OCI-LY1 (cell line): ENCODE measurements around the gene SLC9A7.

Experiments
- H2AFZ ChIP-seq: fragments of 200-600 bp; sonication (generic), shearing (Covaris generic); 2 replicates; pipeline ENCODE4 v1.6.0; 2014; ENCODE audit warnings: antibody characterized with exemption, mild to moderate bottlenecking, low read length
- H3F3A ChIP-seq: fragments of 200-600 bp; sonication (generic), shearing (Covaris generic); 2 replicates; pipeline ENCODE4 v1.6.0; 2014; ENCODE audit warnings: mild to moderate bottlenecking, antibody characterized with exemption, low read length, moderate library complexity; ENCODE audit not compliant: insufficient read depth
- H3K27ac ChIP-seq: fragments of 200-600 bp; sonication (generic); 2 replicates; pipeline ENCODE4 v1.5.1; 2014; ENCODE audit warnings: low read length, mixed run types, mild to moderate bottlenecking, low read depth; ENCODE audit not compliant: poor library complexity, severe bottlenecking
- H3K27me3 ChIP-seq: fragments of 200-600 bp; sonication (generic); 2 replicates; pipeline ENCODE4 v1.6.0; 2014; ENCODE audit warnings: antibody characterized with exemption, mild to moderate bottlenecking, low read length, moderate library complexity; ENCODE audit not compliant: insufficient read depth
- H3K36me3 ChIP-seq: fragments of 200-600 bp; sonication (generic); 2 replicates; pipeline ENCODE4 v1.6.1; 2014; ENCODE audit warnings: mild to moderate bottlenecking, antibody characterized with exemption, low read length, moderate library complexity, mixed read lengths; ENCODE audit not compliant: insufficient read depth
- H3K4me1 ChIP-seq: fragments of 200-600 bp; sonication (generic); 2 replicates; pipeline ENCODE4 v1.5.1; 2014; ENCODE audit warnings: mild to moderate bottlenecking, low read length, moderate library complexity; ENCODE audit not compliant: insufficient read depth, severe bottlenecking
- H3K4me2 ChIP-seq: fragments of 200-600 bp; sonication (generic), shearing (Covaris generic); 2 replicates; pipeline ENCODE4 v1.6.1; 2014; ENCODE audit warnings: low read length
- H3K4me3 ChIP-seq: fragments of 200-600 bp; sonication (generic); 2 replicates; pipeline ENCODE4 v1.5.1; 2014; ENCODE audit warnings: low read length, low read depth, mild to moderate bottlenecking, mixed read lengths; ENCODE audit not compliant: poor library complexity, severe bottlenecking
- H3K79me2 ChIP-seq: fragments of 200-600 bp; shearing (Covaris generic); 2 replicates; pipeline ENCODE4 v1.6.1; 2016; ENCODE audit warnings: mixed run types, low read length, mixed read lengths; ENCODE audit not compliant: insufficient read depth
- H3K9ac ChIP-seq: fragments of 200-600 bp; sonication (generic), shearing (Covaris generic); 2 replicates; pipeline ENCODE4 v1.6.1; 2014; ENCODE audit warnings: mild to moderate bottlenecking, low read length, mixed read lengths
- H3K9me2 ChIP-seq: fragments of 200-600 bp; sonication (generic), shearing (Covaris generic); 2 replicates; pipeline ENCODE4 v1.6.1; 2014; ENCODE audit warnings: low read depth, mild to moderate bottlenecking, low read length, mixed read lengths
- H3K9me3 ChIP-seq: fragments of 200-600 bp; shearing (Covaris generic); 2 replicates; pipeline ENCODE4 v1.6.1; 2014; ENCODE audit warnings: low read length, mixed read lengths
- H4K20me1 ChIP-seq: fragments of 200-600 bp; sonication (generic), shearing (Covaris generic); 2 replicates; pipeline ENCODE4 v1.6.0; 2016; ENCODE audit warnings: mild to moderate bottlenecking, low read length; ENCODE audit not compliant: insufficient read depth
- CTCF ChIP-seq: fragments of 200-600 bp; sonication (generic), shearing (Covaris generic); IDR thresholded peaks from 2 replicates; pipeline ENCODE4 v1.5.1; 2017; ENCODE audit warnings: mild to moderate bottlenecking, antibody characterized with exemption, low read length, moderate library complexity, mixed read lengths
- EZH2 ChIP-seq: fragments of 200-600 bp; sonication (generic), shearing (Covaris generic); IDR thresholded peaks from 2 replicates; pipeline ENCODE4 v1.8.0; 2017; ENCODE audit warnings: borderline replicate concordance, mixed run types, mild to moderate bottlenecking, antibody characterized with exemption, low read length, moderate library complexity, mixed read lengths

Gene SLC9A7

GRCh38 chrX:46777971-46778810, 19.3 kb upstream of the SLC9A7 start:
- H2AFZ ChIP-seq = no peak overlapping the region
- no peaks in the 10 kb centered on the region for H4K20me1 ChIP-seq
- no peaks in the 10 kb centered on the region for H3K27me3 ChIP-seq
- no peak overlapping the region for H3K4me3 ChIP-seq
- H3K9me2 ChIP-seq = no peaks in the 10 kb centered on the region
- H3K9ac ChIP-seq = no peak overlapping the region
- no peaks in the 10 kb centered on the region for H3K9me3 ChIP-seq
- H3K27ac ChIP-seq = no peak overlapping the region
- H3K36me3 ChIP-seq = no peaks in the 10 kb centered on the region
- no peaks in the 10 kb centered on the region for H3F3A ChIP-seq
- H3K79me2 ChIP-seq = no peaks in the 10 kb centered on the region
- TF ChIP-seq CTCF (no peak), EZH2 (no peak)
- no peaks in the 10 kb centered on the region for H3K4me1 ChIP-seq
- H3K4me2 ChIP-seq = no peak overlapping the region

DNA sequence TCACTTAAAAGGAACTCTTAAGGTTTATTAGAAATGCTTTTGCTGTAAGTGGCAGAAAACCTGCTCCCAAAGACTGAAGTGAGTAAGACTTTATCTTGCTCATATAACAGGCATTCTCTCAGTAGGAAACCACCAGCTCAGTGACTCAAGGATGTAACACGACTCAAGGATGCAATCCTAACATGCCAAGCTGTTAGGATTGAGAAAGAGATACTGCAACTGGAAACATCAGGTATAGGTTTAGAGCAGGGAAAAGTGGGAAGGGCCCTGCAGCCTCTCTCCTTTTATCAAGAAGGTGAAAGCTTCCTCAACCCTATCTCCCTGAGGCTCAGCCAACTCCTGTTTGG, 11.9 kb upstream of the SLC9A7 start:
- no peaks in the 10 kb centered on the region for H3F3A ChIP-seq
- H3K4me2 ChIP-seq = no peak overlapping the region
- no peaks in the 10 kb centered on the region for H3K27me3 ChIP-seq
- H3K9me2 ChIP-seq = no peaks in the 10 kb centered on the region
- H3K9ac ChIP-seq = no peak overlapping the region
- TF ChIP-seq CTCF (no peak), EZH2 (no peak)
- no peaks in the 10 kb centered on the region for H3K79me2 ChIP-seq
- no peaks in the 10 kb centered on the region for H3K9me3 ChIP-seq
- no peaks in the 10 kb centered on the region for H3K4me1 ChIP-seq
- H2AFZ ChIP-seq = no peak overlapping the region
- no peak overlapping the region for H3K27ac ChIP-seq
- H3K36me3 ChIP-seq = no peaks in the 10 kb centered on the region
- no peaks in the 10 kb centered on the region for H4K20me1 ChIP-seq
- no peak overlapping the region for H3K4me3 ChIP-seq

DNA sequence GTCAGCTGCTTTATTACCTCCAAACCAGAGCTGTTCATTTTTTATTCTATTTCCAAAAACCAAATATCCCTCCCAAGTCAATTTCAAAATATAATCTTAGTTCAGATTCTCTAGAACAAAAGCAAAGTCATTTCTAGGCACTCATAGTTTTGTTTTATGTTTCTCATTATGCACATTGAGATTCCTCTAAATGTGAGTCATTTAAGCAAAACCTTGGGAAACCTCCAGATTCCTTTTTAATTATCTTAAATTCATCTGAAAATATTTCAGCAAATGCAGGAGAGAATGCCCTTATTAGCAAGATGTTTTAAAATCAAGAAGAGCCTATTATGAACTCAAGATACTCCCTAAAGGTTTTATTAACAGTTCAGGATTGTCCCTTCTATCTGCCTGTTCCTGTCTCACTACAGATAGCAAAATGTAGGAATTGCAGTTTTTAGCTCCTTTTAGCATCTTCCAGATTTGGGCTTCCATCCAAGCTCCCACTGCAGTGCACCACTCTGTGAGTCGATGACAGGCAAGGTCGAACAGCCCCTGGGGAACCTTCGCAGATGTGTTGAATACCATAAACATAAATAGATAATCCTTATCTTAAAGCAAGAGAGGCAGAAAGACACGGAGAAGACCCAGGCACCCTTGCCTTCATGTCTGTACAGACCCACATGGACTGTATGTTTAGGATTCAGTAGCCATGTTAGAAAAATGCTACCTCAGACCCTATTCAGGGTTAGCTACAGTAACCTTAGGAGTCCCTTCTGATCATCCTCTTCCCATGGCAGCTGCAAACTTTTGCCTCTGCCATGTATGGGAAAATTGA, 11.3 kb upstream of the SLC9A7 start:
- TF ChIP-seq CTCF (no peak), EZH2 (no peak)
- H3K4me3 ChIP-seq = no peak overlapping the region
- no peak overlapping the region for H3K4me2 ChIP-seq
- no peak overlapping the region for H2AFZ ChIP-seq
- no peaks in the 10 kb centered on the region for H3K27me3 ChIP-seq
- no peaks in the 10 kb centered on the region for H3K9me2 ChIP-seq
- H3K79me2 ChIP-seq = no peaks in the 10 kb centered on the region
- H3K9ac ChIP-seq = no peak overlapping the region
- no peaks in the 10 kb centered on the region for H4K20me1 ChIP-seq
- no peaks in the 10 kb centered on the region for H3K36me3 ChIP-seq
- no peak overlapping the region for H3K27ac ChIP-seq
- H3K4me1 ChIP-seq = no peaks in the 10 kb centered on the region
- no peaks in the 10 kb centered on the region for H3F3A ChIP-seq
- H3K9me3 ChIP-seq = no peaks in the 10 kb centered on the region
